Right forelimb (tissue), 1 donor: ENCODE measurements around the gene CNN2.
"Not testable (repeated sequence)": the region's sequence is repeated elsewhere in the genome, so short reads cannot be mapped to it uniquely, and the experiment has no call there.

ENCODE experiments used
- DNase-seq: peaks from one replicate; pipeline ENCODE4 v3.0.0-alpha.2; 2018

Gene CNN2

GRCh38 chr19:1012334-1012733, 14.1 kb upstream of the CNN2 start:
- no peak for DNase-seq

- DNase-seq, result no peak
Observed at GRCh38 chr19:1013218-1013617, 13.2 kb upstream of the CNN2 start.

GRCh38 chr19:1014161-1015060, 12.0 kb upstream of the CNN2 start:
- no peak for DNase-seq

GRCh38 chr19:1015061-1015781, 11.2 kb upstream of the CNN2 start:
- DNase-seq, result no peak

- DNase-seq, result no peak
Observed at GRCh38 chr19:1015782-1016646, 10.4 kb upstream of the CNN2 start.

- DNase-seq, result no peak
Observed at GRCh38 chr19:1016647-1017114, 9.7 kb upstream of the CNN2 start.

GRCh38 chr19:1017115-1017905, 9.1 kb upstream of the CNN2 start:
- DNase-seq, result no peak

GRCh38 chr19:1017906-1018305, 8.5 kb upstream of the CNN2 start:
- no peak for DNase-seq

GRCh38 chr19:1018393-1018792, 8.0 kb upstream of the CNN2 start:
- DNase-seq, result no peak

GRCh38 chr19:1018932-1019615, 7.3 kb upstream of the CNN2 start:
- no peak for DNase-seq

GRCh38 chr19:1019616-1019961, 6.8 kb upstream of the CNN2 start:
- DNase-seq, result no peak

- no peak for DNase-seq
Observed at GRCh38 chr19:1019980-1020867, 6.2 kb upstream of the CNN2 start.

GRCh38 chr19:1020868-1021425, 5.5 kb upstream of the CNN2 start, which contains the start of gene TMEM259:
TSS of gene TMEM259 (minus strand) at chr19:1021123. CDS start at chr19:1020996, 127 bp downstream.
- DNase-seq, result peak; percentile 98

GRCh38 chr19:1023883-1024188, 2.6 kb upstream of the CNN2 start:
- not testable (repeated sequence) for DNase-seq

- DNase-seq, result not testable (repeated sequence)
Observed at GRCh38 chr19:1025080-1025479, 1.3 kb upstream of the CNN2 start.

- no peak for DNase-seq
Observed at GRCh38 chr19:1026783-1027649, 608 bp downstream of the CNN2 start.

- no peak for DNase-seq
Observed at GRCh38 chr19:1027650-1028061, 1.2 kb downstream of the CNN2 start.

GRCh38 chr19:1028062-1028926, 1.9 kb downstream of the CNN2 start:
- peak; percentile 88 for DNase-seq
